Mucosa of descending colon (tissue), 3 donors: ENCODE measurements around the gene ELMO3. TPM values are rescaled to one million over a fixed set of nuclear protein-coding genes. Genes with fewer than 3 reads are reported as not detected.

Experiments used
- ATAC-seq: fragments of 200-7000 bp; cut with Tn5 transposase; one replicate; pipeline ENCODE4 v1.9.1; 2020; ENCODE audit warnings: mild to moderate bottlenecking, moderate library complexity
- DNase-seq, 3 donors: peaks; one replicate each; pipeline ENCODE4 v3.0.0-alpha.2; 2020
- H3K36me3 ChIP-seq: fragments of 200-600 bp; one replicate; pipeline ENCODE4 v1.8.0; 2021; ENCODE audit warnings: low read depth, mild to moderate bottlenecking
- H3K4me1 ChIP-seq: fragments of 200-600 bp; one replicate; pipeline ENCODE4 v1.8.0; 2021; ENCODE audit warnings: low read depth, mild to moderate bottlenecking
- H3K4me3 ChIP-seq: fragments of 200-600 bp; one replicate; pipeline ENCODE4 v1.8.0; 2021; ENCODE audit warnings: mild to moderate bottlenecking
- H3K9me3 ChIP-seq: fragments of 200-600 bp; one replicate; pipeline ENCODE4 v1.8.0; 2021; ENCODE audit warnings: mild to moderate bottlenecking
- intact Hi-C, 2 donors: fragments of 100-400 bp; cut with DNase I in 1 of 2; cut with micrococcal nuclease in 1 of 2; formaldehyde crosslinking; loops; one replicate each; pipeline versions ENCODE4 v1.11.0 to v1.11.1; 2022; cut with DNase I, micrococcal nuclease
- total RNA-seq, 3 donors: library from RNA; stranded (reverse); fragmentation: NEBNext Ultra II Directional in 2 of 3; extraction: Animal tissue kit (Norgen Biotek cat#: 25700) in 2 of 3; gene quantifications; one replicate each; pipeline versions ENCODE4 v1.2.1 to v1.2.4, GENCODE V29; 2021 to 2023
- TF ChIP-seq, protein P1 (sequence below): fragments of 200-600 bp; IDR thresholded peaks from one replicate; pipeline ENCODE4 v1.8.0; 2022; ENCODE audit warnings: antibody characterized with exemption, mild to moderate bottlenecking
- donor health status: DM: no; HTN: no; CAD: no; lungs with moderate emphysema.
- donor health status: DM: no; HTN: no; CAD: no.
- donor health status: DM: no; HTN: yes; CAD: no.

Gene ELMO3
- total RNA-seq, 3 donors from 2014 or later = 25.4 to 68.0 (median 42.1) TPM

DNA sequence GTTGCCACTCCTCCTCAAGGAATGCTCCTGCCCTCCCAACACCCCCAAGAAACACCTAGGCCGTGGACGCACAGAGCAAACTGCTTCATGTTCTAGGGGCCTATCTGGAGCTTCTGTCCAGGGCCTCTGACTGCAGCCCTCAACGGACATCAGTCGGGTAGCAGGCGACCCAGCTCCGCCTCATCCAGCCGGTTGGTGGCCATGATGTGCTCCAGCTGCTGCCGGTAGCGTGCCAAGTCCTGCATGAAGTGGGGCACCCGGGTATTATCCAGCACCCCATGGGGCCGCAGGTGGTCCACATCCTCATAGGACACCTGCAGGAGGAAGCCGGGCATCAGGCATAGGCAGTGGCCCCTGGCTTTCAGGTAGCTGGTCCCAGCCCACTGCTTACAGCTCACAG lies 22.3 kb upstream of the ELMO3 start:
- DNase-seq (no peak), ATAC-seq (no peak)
- Histone ChIP-seq H3K4me3 (no peak overlapping the region), H3K36me3 (no peaks in the 10 kb centered on the region), H3K9me3 (no peaks in the 10 kb centered on the region), H3K4me1 (peaks cover 26% of the 10 kb centered on the region)
- TF ChIP-seq, protein P1, sequence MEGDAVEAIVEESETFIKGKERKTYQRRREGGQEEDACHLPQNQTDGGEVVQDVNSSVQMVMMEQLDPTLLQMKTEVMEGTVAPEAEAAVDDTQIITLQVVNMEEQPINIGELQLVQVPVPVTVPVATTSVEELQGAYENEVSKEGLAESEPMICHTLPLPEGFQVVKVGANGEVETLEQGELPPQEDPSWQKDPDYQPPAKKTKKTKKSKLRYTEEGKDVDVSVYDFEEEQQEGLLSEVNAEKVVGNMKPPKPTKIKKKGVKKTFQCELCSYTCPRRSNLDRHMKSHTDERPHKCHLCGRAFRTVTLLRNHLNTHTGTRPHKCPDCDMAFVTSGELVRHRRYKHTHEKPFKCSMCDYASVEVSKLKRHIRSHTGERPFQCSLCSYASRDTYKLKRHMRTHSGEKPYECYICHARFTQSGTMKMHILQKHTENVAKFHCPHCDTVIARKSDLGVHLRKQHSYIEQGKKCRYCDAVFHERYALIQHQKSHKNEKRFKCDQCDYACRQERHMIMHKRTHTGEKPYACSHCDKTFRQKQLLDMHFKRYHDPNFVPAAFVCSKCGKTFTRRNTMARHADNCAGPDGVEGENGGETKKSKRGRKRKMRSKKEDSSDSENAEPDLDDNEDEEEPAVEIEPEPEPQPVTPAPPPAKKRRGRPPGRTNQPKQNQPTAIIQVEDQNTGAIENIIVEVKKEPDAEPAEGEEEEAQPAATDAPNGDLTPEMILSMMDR = no peak
- intact Hi-C loops = no loop called here

DNA sequence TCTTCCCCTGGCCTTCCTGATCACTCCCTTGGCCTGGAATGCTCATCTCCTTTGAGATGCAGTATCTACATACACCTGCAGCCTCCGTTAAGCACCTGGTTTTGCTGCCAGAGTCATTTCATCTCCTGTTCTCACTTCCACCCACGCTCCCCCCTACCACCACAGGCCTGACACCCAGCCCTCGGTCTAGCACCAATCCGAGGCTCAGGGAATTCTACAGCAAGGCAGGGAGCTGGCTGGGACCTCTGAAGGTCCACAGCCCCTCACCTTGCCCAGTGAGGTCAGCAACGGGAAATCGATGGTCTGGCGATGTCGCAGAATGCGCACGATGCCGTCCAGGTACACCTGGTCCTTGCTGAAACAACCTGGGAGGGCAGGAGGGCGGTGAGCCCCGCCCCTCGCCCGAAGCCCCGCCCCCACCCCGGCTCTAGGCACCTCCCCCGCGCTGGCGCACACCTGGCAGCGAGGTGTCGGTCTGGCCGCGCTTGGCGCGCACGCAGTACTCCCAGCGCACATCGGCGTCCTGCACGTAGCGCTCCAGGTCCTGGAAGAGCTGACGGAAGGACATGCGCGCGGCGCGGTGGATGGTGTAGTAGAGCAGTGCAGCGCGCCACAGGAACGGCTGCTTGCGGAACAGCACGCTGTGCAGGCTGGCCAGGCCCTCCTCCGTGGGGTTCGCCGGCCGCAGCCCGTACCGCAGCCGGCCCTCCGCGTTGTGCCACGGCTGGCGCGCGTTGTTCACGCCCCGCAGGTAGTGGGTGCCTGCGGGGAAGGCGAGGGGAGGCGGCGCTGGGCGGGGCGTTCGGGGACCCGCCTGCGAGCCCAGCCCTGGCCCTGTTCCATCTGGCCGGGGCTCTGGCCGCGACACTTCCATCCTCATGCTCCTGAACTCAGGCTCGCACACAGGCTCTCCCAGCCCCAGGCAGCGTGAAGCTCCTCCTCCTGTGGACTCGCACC lies 20.9 kb upstream of the ELMO3 start:
- TF ChIP-seq, protein P1 = no peak
- H3K9me3 ChIP-seq = no peaks in the 10 kb centered on the region
- peak; percentile 82 for ATAC-seq
- intact Hi-C loops = no loop called here
- peaks cover 27% of the 10 kb centered on the region for H3K4me1 ChIP-seq
- peak; percentile 85 to 93 (median 90) for DNase-seq
- no peak overlapping the region for H3K4me3 ChIP-seq
- H3K36me3 ChIP-seq = no peaks in the 10 kb centered on the region

DNA sequence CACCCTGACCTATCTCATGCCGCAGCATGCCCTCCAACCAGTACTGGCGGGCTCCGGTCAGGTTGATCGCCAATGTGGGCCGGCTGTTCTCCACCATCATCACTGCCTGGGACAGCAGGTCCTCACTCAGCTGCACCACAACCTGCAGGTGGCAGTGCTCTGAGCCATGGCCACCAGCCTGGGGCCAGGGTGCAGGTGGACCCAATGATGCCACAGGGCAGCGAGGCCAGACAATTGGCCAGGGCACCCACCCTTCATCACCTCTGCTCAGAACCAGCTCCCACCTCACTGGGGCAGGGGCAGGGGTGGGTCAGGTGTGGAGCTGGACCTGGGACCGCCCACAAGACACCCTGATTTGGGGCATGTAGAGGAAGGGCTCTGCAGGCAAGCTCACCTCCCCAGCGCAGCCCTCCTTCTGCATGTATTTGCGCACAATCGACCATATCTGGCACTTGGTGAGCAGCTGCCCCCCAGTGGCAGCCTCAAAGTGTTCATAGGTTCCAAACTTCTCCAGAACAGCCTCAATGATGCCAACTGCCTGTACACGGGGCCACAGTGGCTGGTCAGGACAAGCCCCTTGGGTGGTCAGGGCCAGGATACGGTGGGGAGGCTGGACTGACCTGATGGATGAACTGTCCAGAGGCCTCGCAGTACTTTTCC lies 19.4 kb upstream of the ELMO3 start:
- DNase-seq = no peak
- no peaks in the 10 kb centered on the region for H3K9me3 ChIP-seq
- intact Hi-C loops = loop anchor here in 1 of 2 donors (10.0 kb wide), 1 partner anchor 205 kb away; no protein-coding TSS in a partner anchor
- ATAC-seq = no peak
- H3K36me3 ChIP-seq = no peaks in the 10 kb centered on the region
- TF ChIP-seq, protein P1 = no peak
- H3K4me1 ChIP-seq = peaks cover 27% of the 10 kb centered on the region
- no peak overlapping the region for H3K4me3 ChIP-seq

DNA sequence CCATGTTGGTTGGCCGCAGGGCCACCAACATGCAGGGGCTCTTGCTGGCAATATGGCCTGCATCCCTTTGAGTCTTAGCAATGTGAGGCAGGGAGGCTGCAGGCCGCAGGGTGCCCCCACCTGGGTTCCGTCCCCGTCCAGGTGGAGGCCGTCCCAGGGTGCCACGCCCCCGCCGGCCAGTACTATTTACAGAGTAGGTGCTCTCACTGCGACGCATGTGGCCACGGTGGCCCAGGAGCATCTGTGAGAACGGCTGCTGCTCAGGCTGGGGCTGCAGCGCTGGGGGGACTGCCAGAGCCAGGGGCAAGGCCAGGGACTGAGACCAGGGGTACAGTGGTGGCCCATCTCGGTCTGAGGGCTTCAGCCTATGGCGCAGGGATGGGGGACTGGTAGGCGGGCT lies 18.8 kb upstream of the ELMO3 start:
- peaks cover 28% of the 10 kb centered on the region for H3K4me1 ChIP-seq
- intact Hi-C loops = loop anchor here in 1 of 2 donors (10.0 kb wide), 1 partner anchor 205 kb away; no protein-coding TSS in a partner anchor

DNA sequence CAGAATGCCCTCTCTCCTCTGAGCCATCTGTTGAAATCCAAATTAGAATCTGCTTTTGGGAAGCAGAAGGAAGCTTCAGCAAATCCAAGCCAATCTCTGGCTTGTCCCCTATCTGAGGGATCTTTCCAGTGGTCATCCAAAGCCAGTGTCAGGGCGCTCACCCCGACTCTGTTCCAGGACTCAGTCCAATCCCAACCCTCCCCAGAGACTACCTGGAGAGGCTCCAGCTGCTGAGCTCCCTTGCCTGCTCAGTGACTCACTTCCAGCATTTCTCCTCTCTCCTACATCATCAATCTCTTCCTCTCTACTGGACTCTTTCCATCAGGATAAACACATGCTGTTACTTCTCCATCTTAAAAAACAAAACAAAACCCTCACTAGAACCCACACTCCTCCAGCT lies 17.6 kb upstream of the ELMO3 start:
- H3K4me1 ChIP-seq = peaks cover 33% of the 10 kb centered on the region
- no peak overlapping the region for H3K4me3 ChIP-seq
- intact Hi-C loops = loop anchor here in 1 of 2 donors (10.0 kb wide), 1 partner anchor 207 kb away; no protein-coding TSS in a partner anchor
- H3K9me3 ChIP-seq = no peaks in the 10 kb centered on the region
- no peaks in the 10 kb centered on the region for H3K36me3 ChIP-seq
- no peak for ATAC-seq
- DNase-seq = no peak
- TF ChIP-seq, protein P1 = no peak

More for the DNA sequence above, 18.8 kb upstream of the ELMO3 start:
- ATAC-seq = no peak
- no peaks in the 10 kb centered on the region for H3K36me3 ChIP-seq
- H3K4me3 ChIP-seq = no peak overlapping the region
- no peak for DNase-seq
- H3K9me3 ChIP-seq = no peaks in the 10 kb centered on the region
- TF ChIP-seq, protein P1 = no peak
